Hepatocyte (in vitro differentiated cells): ENCODE results near the gene LMF1. TPM values are rescaled to one million over a fixed set of nuclear protein-coding genes. Genes with fewer than 3 reads are reported as not detected.
"Not testable (repeated sequence)": the region's sequence is repeated elsewhere in the genome, so short reads cannot be mapped to it uniquely, and the experiment has no call there.

Experiments used
- DNase-seq: peaks from one replicate; pipeline ENCODE4 v3.0.0-alpha.2; 2016; ENCODE audit warnings: low spot score
- H2AFZ ChIP-seq: fragments of 200-600 bp; sonication (generic); 2 replicates; pipeline ENCODE4 v1.6.0; 2016; ENCODE audit warnings: antibody characterized with exemption, mild to moderate bottlenecking
- H3K27ac ChIP-seq: fragments of 200-600 bp; sonication (generic); 2 replicates; pipeline ENCODE4 v1.5.1; 2016; ENCODE audit warnings: mild to moderate bottlenecking
- H3K27me3 ChIP-seq: fragments of 200-600 bp; sonication (generic); 2 replicates; pipeline ENCODE4 v1.6.1; 2016
- H3K36me3 ChIP-seq: fragments of 200-600 bp; sonication (generic); replicated peaks from 2 replicates; pipeline ENCODE4 v1.5.1; 2016; ENCODE audit warnings: low read depth; ENCODE audit not compliant: insufficient read depth
- H3K4me1 ChIP-seq: fragments of 200-600 bp; sonication (generic); 2 replicates; pipeline ENCODE4 v1.5.1; 2016; ENCODE audit warnings: mild to moderate bottlenecking, moderate library complexity; ENCODE audit not compliant: insufficient read depth
- H3K4me2 ChIP-seq: fragments of 200-600 bp; sonication (generic); 2 replicates; pipeline ENCODE4 v1.6.0; 2016
- H3K4me3 ChIP-seq: fragments of 200-600 bp; sonication (generic); 2 replicates; pipeline ENCODE4 v1.5.1; 2016; ENCODE audit warnings: mild to moderate bottlenecking
- H3K79me2 ChIP-seq: fragments of 200-600 bp; sonication (generic); 2 replicates; pipeline ENCODE4 v1.6.0; 2017; ENCODE audit warnings: mild to moderate bottlenecking
- H3K9me2 ChIP-seq: fragments of 200-600 bp; sonication (generic); replicated peaks from 2 replicates; pipeline ENCODE4 v1.6.0; 2017; ENCODE audit warnings: mild to moderate bottlenecking; ENCODE audit not compliant: insufficient read depth
- H3K9me3 ChIP-seq: fragments of 200-600 bp; sonication (generic); 2 replicates; pipeline ENCODE4 v1.5.1; 2016; ENCODE audit warnings: low read depth, mild to moderate bottlenecking
- H4K20me1 ChIP-seq: fragments of 200-600 bp; sonication (generic); 2 replicates; pipeline ENCODE4 v1.6.0; 2016; ENCODE audit warnings: mild to moderate bottlenecking; ENCODE audit not compliant: insufficient read depth, poor library complexity, severe bottlenecking
- CTCF ChIP-seq: fragments of 200-600 bp; sonication (generic); IDR thresholded peaks from 2 replicates; pipeline ENCODE4 v1.5.1; 2016; ENCODE audit warnings: antibody characterized with exemption, mild to moderate bottlenecking; ENCODE audit not compliant: poor library complexity
- EZH2 ChIP-seq: fragments of 200-600 bp; sonication (generic); IDR thresholded peaks from 2 replicates; pipeline ENCODE4 v1.6.1; 2016; ENCODE audit warnings: antibody characterized with exemption, mild to moderate bottlenecking, borderline replicate concordance
- EZH2phosphoT487 ChIP-seq: fragments of 200-600 bp; sonication (generic); IDR thresholded peaks from one replicate; pipeline ENCODE4 v1.6.1; 2018; ENCODE audit warnings: antibody characterized with exemption, mild to moderate bottlenecking, low read depth, moderate library complexity; ENCODE audit not compliant: unreplicated experiment, severe bottlenecking
- WGBS: methylation state at CpG from one replicate; pipeline ENCODE4 v1.1.6; 2016; ENCODE audit warnings: low lambda C conversion rate; ENCODE audit errors: missing lambda C conversion rate; 5-methylcytosine and 5-hydroxymethylcytosine counted together
- polyA plus RNA-seq: library from polyadenylated mRNA; unstranded; fragments of >200 nt; fragmentation: Nextera tagmentation; extraction: Ambion mirVana; gene quantifications from 2 replicates; pipeline ENCODE4 v1.2.1, GENCODE V29; 2016
- total RNA-seq: library from RNA; depleted of rRNA; stranded (reverse); fragments of >200 nt; gene quantifications from 2 replicates; pipeline ENCODE4 v1.2.3, GENCODE V29; 2014

LMF1 gene
- total and polyA plus RNA-seq, 2 experiments from 2014 or later, result 27.2 to 34.3 TPM

GRCh38 chr16:883781-884180, 87.0 kb downstream of the LMF1 start:
- Histone ChIP-seq H3K4me2 (no peak overlapping the region), H3K36me3 (no peaks in the 10 kb centered on the region), H2AFZ (no peak overlapping the region), H3K27me3 (no peaks in the 10 kb centered on the region), H3K27ac (no peak overlapping the region), H3K9me3 (peaks cover 7% of the 10 kb centered on the region), H3K4me3 (no peak overlapping the region), H3K9me2 (no peaks in the 10 kb centered on the region), H3K79me2 (no peaks in the 10 kb centered on the region), H4K20me1 (no peaks in the 10 kb centered on the region), H3K4me1 (peaks cover 12% of the 10 kb centered on the region)
- WGBS, result 97% methylated on average over 2 of the region's 2 CpGs
- DNase-seq, result no peak
- TF ChIP-seq EZH2phosphoT487 (no peak), CTCF (no peak)

GRCh38 chr16:883340-883739, 87.4 kb downstream of the LMF1 start:
- Histone ChIP-seq H3K79me2 (no peaks in the 10 kb centered on the region), H3K4me1 (peaks cover 12% of the 10 kb centered on the region), H3K9me3 (peaks cover 7% of the 10 kb centered on the region), H3K4me2 (no peak overlapping the region), H3K4me3 (no peak overlapping the region), H3K27ac (no peak overlapping the region), H3K27me3 (no peaks in the 10 kb centered on the region), H4K20me1 (no peaks in the 10 kb centered on the region), H3K36me3 (no peaks in the 10 kb centered on the region), H3K9me2 (no peaks in the 10 kb centered on the region), H2AFZ (no peak overlapping the region)
- TF ChIP-seq CTCF (no peak), EZH2 (no peak), EZH2phosphoT487 (no peak)
- DNase-seq, result no peak
- WGBS, result 94% methylated on average over 3 of the region's 3 CpGs

- not testable (repeated sequence) for H3K36me3 ChIP-seq, H3K9me2 ChIP-seq
Observed at GRCh38 chr16:882671-883070, 88.1 kb downstream of the LMF1 start.

GRCh38 chr16:882256-882655, 88.5 kb downstream of the LMF1 start:
- no peak for DNase-seq
- Histone ChIP-seq H3K9me2 (no peaks in the 10 kb centered on the region), H3K4me3 (no peak overlapping the region), H3K4me1 (peaks cover 9% of the 10 kb centered on the region), H3K9me3 (peaks cover 7% of the 10 kb centered on the region), H3K27ac (no peak overlapping the region), H2AFZ (no peak overlapping the region), H3K36me3 (no peaks in the 10 kb centered on the region), H3K4me2 (no peak overlapping the region), H3K79me2 (no peaks in the 10 kb centered on the region), H4K20me1 (no peaks in the 10 kb centered on the region), H3K27me3 (no peaks in the 10 kb centered on the region)
- WGBS, result 92% methylated on average over 7 of the region's 7 CpGs
- TF ChIP-seq EZH2phosphoT487 (no peak), CTCF (no peak), EZH2 (no peak)

More at GRCh38 chr16:882671-883070, 88.1 kb downstream of the LMF1 start:
- not testable (repeated sequence) for DNase-seq, H3K27ac ChIP-seq, H4K20me1 ChIP-seq, H3K4me2 ChIP-seq, H3K4me3 ChIP-seq, H3K79me2 ChIP-seq, H3K27me3 ChIP-seq, H3K9me3 ChIP-seq, H2AFZ ChIP-seq
- peaks cover 12% of the 10 kb centered on the region for H3K4me1 ChIP-seq
- 95% methylated on average over 15 of the region's 15 CpGs for WGBS
